ENCODE measurements around the gene ERC1.

- no peak for TF ChIP-seq ARHGAP35 (IDR thresholded peaks at IDR 0.05; ENCODE audit: partially characterized antibody)
- no peak for TF ChIP-seq ZNF717 (CRISPR knock-in tag; IDR thresholded peaks at IDR 0.05)
- TF ChIP-seq MCM3 (IDR thresholded peaks at IDR 0.05): no peak
- TF ChIP-seq NBN (IDR thresholded peaks at IDR 0.05; ENCODE audit: low read depth): no peak
- no peak for TF ChIP-seq EZH2 (IDR thresholded peaks at IDR 0.05; ENCODE audit: borderline replicate concordance, low read depth, low read length)
- no peak for TF ChIP-seq ZFP1 (CRISPR knock-in tag; IDR thresholded peaks at IDR 0.05)
- no peak for TF ChIP-seq HDAC3 (IDR thresholded peaks at IDR 0.05; ENCODE audit: borderline replicate concordance, partially characterized antibody)
- no peak for TF ChIP-seq ZBTB1 (CRISPR knock-in tag; IDR thresholded peaks at IDR 0.05; ENCODE audit: borderline replicate concordance, low read depth)
- no peak for TF ChIP-seq BRCA1 (IDR thresholded peaks at IDR 0.05)
- TF ChIP-seq BRCA1 (CRISPR knock-in tag; IDR thresholded peaks at IDR 0.05): no peak
- no peak for TF ChIP-seq CTCF (IDR thresholded peaks at IDR 0.05 in 2 of 3, conservative IDR thresholded peaks at IDR 0.05 in 1 of 3; ENCODE audit: insufficient read depth in 2 of 3, low read depth in 1 of 3, low read length in 3 of 3)
- TF ChIP-seq ZSCAN29 (IDR thresholded peaks at IDR 0.05): no peak
- TF ChIP-seq TCF3 (CRISPR knock-in tag; IDR thresholded peaks at IDR 0.05): no peak
These were observed 548.1 kb downstream of the ERC1 start for GRCh38 chr12:1539135-1539534.

Measured in K562 (cell line).